Uterus (tissue), 4 donors: Measurements from ENCODE around the gene JAK1. TPM values are rescaled to one million over a fixed set of nuclear protein-coding genes. Genes with fewer than 3 reads are reported as not detected.

ENCODE experiments used
- DNase-seq, 2 donors: peaks; one replicate each; pipeline ENCODE4 v3.0.0-alpha.2; 2019 to 2020
- H3K27ac ChIP-seq, 2 donors: fragments of 200-600 bp; sonication (generic); 1 replicate in 1 of 2; 2 replicates in 1 of 2; pipeline ENCODE4 v1.5.1; 2016 to 2018
- H3K27me3 ChIP-seq, 2 donors: fragments of 200-600 bp; sonication (generic); one replicate each; pipeline ENCODE4 v1.5.1; 2018 to 2019; ENCODE audit warnings: control low read depth in 1 of 2
- H3K36me3 ChIP-seq, 2 donors: fragments of 200-600 bp; sonication (generic); one replicate each; pipeline ENCODE4 v1.5.1; 2019; ENCODE audit warnings: control low read depth in 1 of 2
- H3K4me1 ChIP-seq, 2 donors: fragments of 200-600 bp; sonication (generic); one replicate each; pipeline ENCODE4 v1.5.1; 2018 to 2019; ENCODE audit warnings: control low read depth in 1 of 2
- H3K4me3 ChIP-seq, 2 donors: fragments of 200-600 bp; sonication (generic); 1 replicate in 1 of 2; 2 replicates in 1 of 2; pipeline ENCODE4 v1.5.1; 2018 to 2019; ENCODE audit warnings: mild to moderate bottlenecking in 1 of 2
- H3K9me3 ChIP-seq, 2 donors: fragments of 200-600 bp; sonication (generic); one replicate each; pipeline ENCODE4 v1.5.1; 2019; ENCODE audit warnings: control low read depth in 1 of 2
- CTCF ChIP-seq, 4 experiments: fragments of 200-600 bp in 2 of 4; fragments of 450-650 bp in 2 of 4; sonication (generic) in 2 of 4; IDR thresholded peaks; one replicate each; pipeline ENCODE4 v1.5.1; 2016 to 2019; ENCODE audit warnings: antibody characterized with exemption in 4 of 4, mild to moderate bottlenecking in 2 of 4, moderate library complexity in 1 of 4
- POLR2A ChIP-seq, 2 donors: fragments of 450-650 bp; IDR thresholded peaks; one replicate each; pipeline ENCODE4 v1.6.1; 2016; ENCODE audit warnings: antibody characterized with exemption in 2 of 2, mild to moderate bottlenecking in 1 of 2, moderate library complexity in 1 of 2
- intact Hi-C: fragments of 100-400 bp; cut with DNase I; formaldehyde crosslinking; loops from one replicate; pipeline ENCODE4 v1.15.1; 2023; ENCODE audit warnings: low total_unique reads
- total RNA-seq, 4 donors: library from RNA; depleted of rRNA in 3 of 4; stranded (reverse); fragments of >200 nt in 3 of 4; gene quantifications; one replicate each; pipeline versions ENCODE4 v1.1.0 to v1.2.4, GENCODE V29; 2014 to 2023
- donor health status: DM: yes; HTN: yes; CAD: no.

JAK1 gene
- total RNA-seq, 4 donors from 2014 or later, result 70.9 to 136 (median 125) TPM

DNA sequence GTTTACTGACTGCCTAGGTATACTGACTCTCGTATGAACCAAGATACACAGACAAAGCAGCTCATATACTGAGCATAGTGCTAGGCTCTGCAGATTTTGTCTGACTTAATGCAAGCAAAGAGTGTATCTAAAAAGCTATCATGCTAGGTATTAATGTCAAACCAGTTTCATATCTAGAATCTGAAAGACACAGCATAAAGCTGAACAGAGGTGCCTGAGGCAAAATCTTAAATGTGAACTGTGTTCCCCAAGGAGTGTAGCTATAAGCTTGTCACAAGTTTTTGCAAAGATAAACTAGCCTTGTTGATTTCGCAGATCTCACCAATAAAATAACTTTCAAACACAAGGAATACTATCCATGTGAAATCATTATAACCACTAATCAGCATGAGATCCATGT is 18.1 kb downstream of the JAK1 start:
- no peak overlapping the region for H3K4me3 ChIP-seq
- H3K4me1 ChIP-seq, result no peaks in the 10 kb centered on the region
- no peak for DNase-seq
- no peaks in the 10 kb centered on the region for H3K27me3 ChIP-seq
- H3K27ac ChIP-seq, result no peak overlapping the region
- TF ChIP-seq CTCF (IDR thresholded peaks at IDR 0.05) (no peak), POLR2A (IDR thresholded peaks at IDR 0.05) (no peak)
- intact Hi-C loops, result no loop called here
- no peaks in the 10 kb centered on the region for H3K9me3 ChIP-seq
- H3K36me3 ChIP-seq, result no peaks in the 10 kb centered on the region

DNA sequence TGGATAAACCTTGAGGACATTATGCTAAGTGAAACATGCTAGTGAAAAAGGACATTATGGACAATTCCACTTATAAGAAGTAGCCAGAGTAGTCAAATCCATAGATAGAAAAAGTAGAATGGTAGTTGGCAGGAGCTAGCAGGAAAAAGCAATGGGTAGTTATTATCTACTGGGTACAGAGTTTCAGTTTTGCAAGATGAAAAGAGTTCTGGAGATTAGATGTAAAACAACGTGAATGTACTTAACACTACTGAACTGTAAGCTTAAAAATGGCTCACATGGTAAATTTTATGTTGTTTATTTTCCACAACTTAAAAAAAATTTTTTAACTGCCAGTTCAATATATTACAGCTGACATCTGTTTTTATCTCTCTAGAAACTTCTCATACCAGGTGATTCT is 19.4 kb downstream of the JAK1 start:
- TF ChIP-seq POLR2A (IDR thresholded peaks at IDR 0.05) (no peak), CTCF (IDR thresholded peaks at IDR 0.05) (no peak)
- Histone ChIP-seq H3K27me3 (no peaks in the 10 kb centered on the region), H3K4me1 (peaks cover 0 to 7% of the 10 kb centered on the region in 2 donors), H3K9me3 (no peaks in the 10 kb centered on the region), H3K27ac (no peak overlapping the region), H3K4me3 (no peak overlapping the region), H3K36me3 (no peaks in the 10 kb centered on the region)
- intact Hi-C loops, result no loop called here
- DNase-seq, result no peak

GRCh38 chr1:64944913-64945312 is 21.4 kb downstream of the JAK1 start:
- Histone ChIP-seq H3K4me1 (peaks cover 0 to 8% of the 10 kb centered on the region in 2 donors), H3K27me3 (no peaks in the 10 kb centered on the region), H3K27ac (no peak overlapping the region), H3K4me3 (no peak overlapping the region), H3K36me3 (no peaks in the 10 kb centered on the region), H3K9me3 (no peaks in the 10 kb centered on the region)
- TF ChIP-seq POLR2A (IDR thresholded peaks at IDR 0.05) (no peak), CTCF (IDR thresholded peaks at IDR 0.05) (no peak)
- DNase-seq, result no peak
- intact Hi-C loops, result no loop called here

- no peak for DNase-seq
- H3K27ac ChIP-seq, result no peak overlapping the region
- intact Hi-C loops, result no loop called here
- no peak for TF ChIP-seq CTCF (IDR thresholded peaks at IDR 0.05)
- TF ChIP-seq POLR2A (IDR thresholded peaks at IDR 0.05), result no peak
- H3K4me3 ChIP-seq, result no peak overlapping the region
- no peaks in the 10 kb centered on the region for H3K9me3 ChIP-seq
- H3K27me3 ChIP-seq, result no peaks in the 10 kb centered on the region
- H3K4me1 ChIP-seq, result peaks cover 0 to 8% of the 10 kb centered on the region in 2 donors
- no peaks in the 10 kb centered on the region for H3K36me3 ChIP-seq
Measured at GRCh38 chr1:64942675-64943074, 23.7 kb downstream of the JAK1 start.

DNA sequence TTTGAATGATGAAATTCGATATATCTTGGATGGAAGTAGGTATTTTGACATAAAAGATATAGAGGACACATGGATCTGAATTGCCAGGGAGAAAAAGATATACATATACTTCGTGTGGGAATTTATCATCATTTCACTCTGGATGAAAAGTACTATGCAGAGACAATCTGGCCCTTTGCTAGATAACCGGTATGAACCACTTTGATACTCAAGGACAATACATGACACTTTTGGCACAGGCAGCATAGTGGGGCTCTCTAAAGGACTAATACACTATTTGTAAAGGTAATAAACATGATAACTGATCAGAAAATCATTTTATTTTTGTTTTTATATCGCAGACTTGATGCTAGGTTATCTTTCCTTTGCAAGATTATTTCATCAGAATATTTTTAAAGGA is 24.2 kb downstream of the JAK1 start:
- H3K36me3 ChIP-seq, result no peaks in the 10 kb centered on the region
- TF ChIP-seq POLR2A (IDR thresholded peaks at IDR 0.05) (no peak), CTCF (IDR thresholded peaks at IDR 0.05) (no peak)
- DNase-seq, result no peak
- peaks cover 0 to 8% of the 10 kb centered on the region in 2 donors for H3K4me1 ChIP-seq
- H3K27me3 ChIP-seq, result no peaks in the 10 kb centered on the region
- no peak overlapping the region for H3K4me3 ChIP-seq
- H3K27ac ChIP-seq, result no peak overlapping the region
- H3K9me3 ChIP-seq, result no peaks in the 10 kb centered on the region
- intact Hi-C loops, result no loop called here
